SH-SY5Y (cell line): ENCODE data around the gene C1orf50.

Experiments used
- GATA2 ChIP-seq: IDR thresholded peaks from 2 replicates; pipeline ENCODE4 v1.6.1; 2011; ENCODE audit warnings: mild to moderate bottlenecking, low read depth, low read length
- GATA3 ChIP-seq: IDR thresholded peaks from 2 replicates; pipeline ENCODE4 v1.6.1; 2011; ENCODE audit warnings: low read depth, mild to moderate bottlenecking, low read length, moderate library complexity

Gene C1orf50

GRCh38 chr1:42748021-42748420 is 19.0 kb upstream of the C1orf50 start:
- no peak for TF ChIP-seq GATA3

DNA sequence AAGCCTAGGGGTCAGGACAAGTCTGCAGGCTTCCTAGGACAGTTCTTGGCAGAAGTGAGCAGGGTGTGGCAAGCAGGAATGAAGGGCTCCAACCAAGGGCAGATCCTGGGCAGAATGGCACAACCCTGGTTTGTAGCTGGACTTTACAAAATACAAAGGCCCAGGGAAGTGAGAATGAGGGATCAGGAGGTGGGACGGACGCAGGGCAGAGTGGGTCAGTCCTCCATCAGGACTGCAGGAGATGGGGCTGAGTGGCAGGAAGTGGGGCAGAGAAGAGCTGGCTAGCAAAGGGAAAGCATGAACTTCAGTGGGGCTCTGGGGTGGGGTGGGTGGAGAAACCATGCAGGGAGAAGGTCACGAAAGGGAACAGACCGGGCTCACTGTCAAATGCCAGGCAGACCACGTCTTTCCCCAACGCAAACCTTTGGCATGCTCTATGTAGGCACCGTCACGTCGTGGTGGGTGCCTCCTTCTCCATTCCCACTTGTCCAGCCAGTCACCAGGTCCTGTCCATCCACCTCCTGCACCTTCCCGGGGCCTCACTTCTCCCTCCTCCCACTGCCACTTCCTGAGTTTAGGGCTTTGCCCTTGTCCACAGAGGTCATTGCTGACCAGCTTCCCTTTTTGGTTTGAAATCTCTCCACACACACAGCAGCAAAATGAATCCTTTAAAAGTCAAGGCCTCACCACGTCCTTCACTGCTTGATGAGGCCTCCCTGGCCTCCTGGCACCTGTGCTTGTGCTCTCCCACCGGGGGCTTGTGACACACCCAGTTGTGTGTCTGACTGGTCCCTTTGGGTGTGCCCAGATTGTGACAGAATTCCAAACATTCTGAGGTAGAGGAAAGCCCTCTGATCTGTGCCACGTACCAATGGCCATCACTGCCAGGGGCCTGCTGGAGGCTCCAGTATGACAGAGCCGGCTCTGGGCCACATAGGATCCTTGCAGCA is 18.3 kb upstream of the C1orf50 start:
- TF ChIP-seq GATA2, result no peak
- no peak for TF ChIP-seq GATA3

- TF ChIP-seq GATA3 (no peak), GATA2 (no peak)
Measured at GRCh38 chr1:42750041-42750440, 17.0 kb upstream of the C1orf50 start.

DNA sequence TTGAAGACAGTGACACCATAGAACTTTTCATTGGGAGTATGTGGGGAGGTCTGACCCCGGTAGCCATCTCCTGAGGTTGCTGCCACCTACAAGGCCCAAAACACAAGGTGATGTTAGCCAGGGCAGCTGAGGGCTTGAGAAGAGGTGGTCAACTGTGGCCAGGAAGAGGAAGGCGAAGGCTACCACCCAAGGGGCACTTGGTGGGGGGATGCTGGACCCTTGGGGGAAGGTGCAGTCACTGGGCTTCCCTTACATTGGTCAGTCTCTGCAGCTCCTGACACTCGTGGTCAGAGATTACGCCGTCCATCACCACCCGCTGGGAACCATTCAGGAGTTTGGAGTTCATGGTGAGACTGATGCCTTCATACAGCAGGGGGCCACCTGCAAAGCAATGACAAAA is 14.8 kb upstream of the C1orf50 start:
- TF ChIP-seq GATA3, result no peak
- TF ChIP-seq GATA2, result no peak

GRCh38 chr1:42753070-42753469 is 14.0 kb upstream of the C1orf50 start:
- TF ChIP-seq GATA2 (no peak), GATA3 (no peak)

- TF ChIP-seq GATA2, result no peak
- TF ChIP-seq GATA3, result no peak
Measured at GRCh38 chr1:42756956-42757891, 9.8 kb upstream of the C1orf50 start.

DNA sequence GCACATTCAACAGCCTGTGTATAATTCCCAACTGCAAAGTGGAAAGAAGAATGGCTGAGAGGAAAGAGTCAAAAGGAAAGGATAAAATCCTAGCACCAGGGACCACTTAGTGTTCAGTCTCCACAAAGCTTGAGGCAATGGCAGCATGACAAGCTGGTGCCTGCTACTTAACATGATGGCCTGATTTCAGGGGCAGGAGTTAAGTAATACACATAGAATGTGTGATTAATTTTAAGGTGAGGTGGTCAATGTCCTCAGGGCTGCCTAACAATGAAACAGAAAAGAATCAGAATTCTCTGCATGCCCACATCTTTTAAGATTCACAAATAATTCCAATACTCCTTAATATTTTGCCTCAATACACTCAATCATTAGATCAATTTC is 9.2 kb upstream of the C1orf50 start:
- TF ChIP-seq GATA2 (no peak), GATA3 (no peak)

DNA sequence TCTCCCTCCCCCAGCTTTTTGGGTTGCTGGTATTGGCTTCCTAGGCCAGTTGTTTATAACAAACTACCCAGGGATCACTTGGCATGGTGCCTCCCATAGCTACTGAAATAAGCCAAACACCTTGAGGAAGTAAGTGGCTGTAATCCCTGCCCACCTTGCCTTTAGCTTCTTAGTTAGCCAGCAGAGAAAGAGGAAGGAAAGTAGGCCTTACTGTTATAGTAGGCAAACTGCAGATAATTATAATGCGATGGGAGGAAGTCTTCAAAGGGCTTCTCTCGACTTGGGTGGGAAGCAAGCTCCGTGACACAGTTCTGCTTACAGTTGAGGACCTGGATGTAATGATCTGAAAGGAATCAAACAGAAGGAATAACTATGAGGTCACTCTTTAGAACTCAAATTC is 8.4 kb upstream of the C1orf50 start:
- TF ChIP-seq GATA3 (no peak), GATA2 (no peak)

GRCh38 chr1:42759114-42759513 is 7.9 kb upstream of the C1orf50 start:
- no peak for TF ChIP-seq GATA2
- no peak for TF ChIP-seq GATA3

- TF ChIP-seq GATA3, result no peak
- no peak for TF ChIP-seq GATA2
Measured at GRCh38 chr1:42761567-42761966, 5.5 kb upstream of the C1orf50 start.

DNA sequence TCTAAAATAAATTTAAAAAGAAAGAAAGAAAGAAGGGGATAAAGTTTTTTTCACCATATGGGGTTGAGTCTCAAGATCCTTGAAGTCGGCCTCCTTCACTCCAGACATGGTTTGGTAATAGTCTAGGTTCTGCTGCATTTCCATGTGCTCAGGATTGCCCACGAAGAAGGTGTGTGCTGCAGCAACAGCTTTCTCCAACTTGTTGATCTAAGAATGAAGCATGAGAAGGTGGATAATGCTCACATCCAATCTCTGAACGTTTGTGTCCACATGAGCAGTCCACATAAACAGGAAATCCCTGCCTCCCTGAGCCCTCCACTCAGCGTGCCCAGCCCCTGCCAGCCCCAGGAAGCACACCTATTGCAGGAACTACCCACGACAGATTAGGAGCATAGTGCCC is 4.8 kb upstream of the C1orf50 start:
- TF ChIP-seq GATA3 (no peak), GATA2 (no peak)

DNA sequence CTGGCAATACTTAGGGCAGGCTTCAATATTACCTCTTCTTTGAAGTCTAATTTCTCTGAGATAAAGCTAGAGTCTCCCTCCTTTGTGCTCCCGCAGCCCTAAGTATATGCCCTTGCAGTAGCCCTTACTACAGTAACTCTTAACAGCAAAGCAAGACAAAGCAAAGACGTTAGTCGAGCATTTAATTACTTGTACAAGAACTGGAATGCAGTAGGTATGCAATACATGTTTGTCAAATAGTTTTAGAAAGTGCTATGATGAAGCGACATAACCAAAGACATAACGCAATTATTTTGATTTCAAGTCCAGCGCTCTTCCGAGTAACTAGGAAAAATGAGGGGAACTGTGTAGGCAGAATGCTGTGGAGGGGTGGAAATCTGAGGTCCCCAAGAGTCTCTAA is 1.8 kb upstream of the C1orf50 start:
- TF ChIP-seq GATA3, result no peak
- no peak for TF ChIP-seq GATA2

GRCh38 chr1:42765832-42766740 is 963 bp upstream of the C1orf50 start:
- no peak for TF ChIP-seq GATA3
- no peak for TF ChIP-seq GATA2
